HG03280 (cell line): ENCODE results near the gene COL8A2.

Source experiments
- ATAC-seq: cut with Tn5 transposase; IDR thresholded peaks from one replicate; pipeline ENCODE4 v1.9.1; 2021; ENCODE audit warnings: mild to moderate bottlenecking, moderate library complexity; ENCODE audit not compliant: unreplicated experiment

COL8A2 gene

DNA sequence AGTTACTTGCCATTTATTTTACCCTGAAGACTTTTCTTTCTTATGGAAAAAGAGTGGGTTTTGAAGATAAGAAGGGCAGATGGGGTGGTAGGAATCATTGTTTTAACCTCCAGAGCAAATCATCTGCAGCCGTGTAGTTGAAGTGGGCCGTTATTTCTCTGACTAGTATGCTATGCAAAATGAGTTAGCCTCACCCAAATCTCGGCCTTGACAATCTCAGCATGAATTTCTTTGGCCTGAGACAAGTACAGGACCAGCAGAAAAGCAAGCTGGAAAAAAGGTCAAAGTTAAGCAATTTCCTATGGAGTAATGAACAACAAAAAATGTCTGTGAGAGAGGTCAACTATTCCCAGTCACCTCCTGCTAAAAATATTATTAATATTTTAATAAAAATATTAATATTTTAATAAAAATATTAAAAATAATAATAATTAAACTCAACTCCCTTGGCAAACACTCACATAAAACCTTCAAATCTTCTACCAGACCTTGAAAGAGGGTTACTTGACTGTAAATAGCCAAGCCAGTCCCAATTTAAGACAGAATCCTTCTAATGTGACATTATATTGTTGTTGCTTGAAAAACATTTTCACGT, 47.9 kb downstream of the COL8A2 start:
- no peak for ATAC-seq

DNA sequence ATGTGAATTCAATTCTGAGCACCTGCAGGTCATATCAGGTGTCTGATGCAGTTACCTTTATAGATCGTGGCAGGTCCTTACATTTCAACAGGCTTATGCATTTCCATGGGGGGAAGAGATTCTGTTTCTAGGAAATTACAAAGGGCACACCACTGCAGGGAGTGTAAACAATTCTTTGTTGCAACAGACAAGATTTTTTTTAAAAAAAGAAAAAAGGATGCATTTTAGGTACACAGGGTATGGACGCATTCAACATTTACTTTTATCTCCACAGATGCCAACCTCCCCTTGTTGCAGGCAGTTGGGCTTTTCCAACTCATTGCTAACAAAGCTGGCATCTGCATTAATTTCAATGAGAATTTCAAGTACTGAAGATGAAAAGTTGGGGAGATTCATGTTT, 54.7 kb downstream of the COL8A2 start:
- ATAC-seq: no peak

DNA sequence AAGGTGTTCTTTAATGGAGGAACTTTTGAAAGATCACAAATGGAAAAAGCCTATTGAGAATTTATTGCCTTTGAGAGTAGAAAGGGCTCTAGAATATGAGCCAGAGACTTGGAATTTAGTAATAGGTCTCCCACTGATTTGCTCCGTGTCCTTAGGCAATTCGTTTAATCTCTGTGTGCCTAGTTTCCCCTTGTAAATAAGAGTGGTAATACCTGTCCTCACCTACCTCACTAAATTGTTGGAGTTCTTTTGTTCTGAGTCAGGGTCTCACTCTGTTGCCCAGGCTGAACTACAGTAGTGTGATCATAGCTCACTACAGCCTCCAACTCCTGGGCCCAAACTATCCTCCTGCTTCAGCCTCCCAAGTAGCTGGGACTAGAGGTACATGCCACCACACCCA, 56.2 kb downstream of the COL8A2 start:
- ATAC-seq: no peak

DNA sequence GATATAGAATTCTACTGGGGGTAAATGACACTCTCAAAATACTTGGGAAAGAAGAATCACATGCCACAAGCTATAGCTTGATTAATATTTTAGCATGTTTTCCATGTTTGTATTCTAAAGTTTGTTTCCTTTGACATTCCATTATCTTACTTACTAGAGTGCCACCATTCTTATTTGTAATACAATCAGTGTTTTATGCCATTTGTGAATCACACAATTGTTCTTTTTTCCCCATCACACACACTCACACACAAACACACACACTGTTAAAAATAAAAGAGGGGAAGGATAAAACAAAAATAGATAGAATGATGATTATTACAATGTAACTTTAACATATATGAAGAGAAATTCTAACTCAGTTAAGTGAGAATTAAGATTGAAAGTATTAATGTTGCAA, 57.2 kb downstream of the COL8A2 start:
- ATAC-seq: no peak

DNA sequence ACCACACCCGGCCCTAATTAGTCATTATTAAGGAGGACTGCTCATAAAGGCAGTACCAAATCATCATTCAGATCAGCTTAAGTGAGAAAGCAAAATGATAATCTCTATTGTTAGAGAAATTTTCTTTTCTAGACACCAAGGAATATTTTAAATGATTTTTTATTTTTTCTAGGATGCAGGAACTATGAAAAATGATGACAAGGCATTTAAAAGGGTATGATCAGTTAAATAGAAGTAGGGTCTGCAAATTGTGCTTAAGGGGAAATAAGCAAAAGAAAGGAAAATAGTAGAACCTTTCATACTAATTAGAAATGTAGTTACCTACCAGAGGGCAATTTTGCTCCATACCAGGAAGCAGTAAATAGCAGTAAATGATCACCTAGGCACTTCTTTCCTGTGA, 62.7 kb downstream of the COL8A2 start:
- ATAC-seq: no peak

DNA sequence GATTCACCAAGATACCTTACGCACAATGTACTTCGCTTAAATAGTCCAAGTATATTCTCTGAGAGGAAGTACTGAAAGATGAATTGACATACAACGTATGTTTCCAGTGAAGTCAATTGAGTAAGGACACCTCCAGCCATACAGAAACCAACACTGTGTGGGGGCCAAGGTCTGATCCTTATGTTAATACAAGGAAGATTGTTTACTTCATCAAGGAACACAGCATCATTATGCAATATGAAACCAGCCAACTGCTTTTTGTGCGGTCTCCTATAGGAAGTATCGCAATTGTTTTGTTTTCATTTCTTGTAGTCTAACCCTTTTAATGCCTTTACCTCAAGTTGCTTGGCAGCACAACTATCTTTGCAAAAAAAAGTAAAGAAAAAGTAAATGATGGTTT, 69.3 kb downstream of the COL8A2 start:
- ATAC-seq: no peak

DNA sequence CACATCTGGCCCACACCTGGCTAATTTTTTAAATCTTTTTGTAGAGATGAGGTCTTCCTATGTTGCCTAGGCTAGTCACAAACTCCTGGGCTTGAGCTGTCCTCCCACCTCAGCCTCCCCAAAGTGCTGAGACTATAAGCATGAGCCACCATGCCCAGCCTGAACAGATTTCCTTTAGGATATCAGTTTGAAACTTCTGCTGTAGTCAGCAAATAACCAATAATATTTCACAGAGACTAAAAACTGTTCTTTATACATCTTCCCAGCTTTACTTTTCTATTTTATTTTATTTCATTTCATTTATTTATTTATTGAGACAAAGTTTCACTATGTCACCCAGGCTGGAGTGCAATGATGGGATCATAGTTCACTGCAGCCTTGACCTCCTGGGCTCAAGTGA, 71.0 kb downstream of the COL8A2 start:
- ATAC-seq: no peak

DNA sequence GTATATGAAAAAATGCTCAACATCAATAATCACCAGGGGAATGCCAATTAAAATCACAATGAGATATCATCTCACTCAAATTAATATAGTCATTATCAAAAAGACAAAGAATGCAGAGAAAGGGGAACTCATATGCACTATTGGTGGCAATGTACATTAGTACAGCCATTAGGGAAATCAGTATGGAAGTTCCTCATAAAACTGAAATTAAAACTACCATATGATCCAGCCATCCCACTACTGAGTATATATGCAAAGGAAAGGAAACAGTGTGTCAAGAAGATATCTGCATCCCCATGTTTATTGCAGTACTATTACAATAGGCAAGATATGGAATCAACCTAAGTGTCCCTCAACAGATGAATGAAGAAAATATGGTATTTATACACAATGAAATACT, 73.2 kb downstream of the COL8A2 start:
- no peak for ATAC-seq
